B cell (primary cell): Measurements from ENCODE around the gene DNAH8.
"Not testable (repeated sequence)": the region's sequence is repeated elsewhere in the genome, so short reads cannot be mapped to it uniquely, and the experiment has no call there.

Experiments
- CTCF ChIP-seq: fragments of 200-600 bp; IDR thresholded peaks from one replicate; pipeline ENCODE4 v1.8.0; 2022; ENCODE audit warnings: antibody characterized with exemption, mild to moderate bottlenecking
- EZH2 ChIP-seq: IDR thresholded peaks from 2 replicates; pipeline ENCODE4 v1.6.1; 2012; ENCODE audit warnings: borderline replicate concordance, low read depth, mild to moderate bottlenecking, moderate library complexity, low read length; ENCODE audit not compliant: insufficient read depth, poor library complexity, severe bottlenecking

GRCh38 chr6:38921540-38921939 lies 206.4 kb downstream of the DNAH8 start:
- TF ChIP-seq EZH2, CTCF: not testable (repeated sequence)
